Keratinocyte (primary cell): Measurements from ENCODE around the gene RELA.

Source experiments
- EZH2 ChIP-seq: IDR thresholded peaks from one replicate; pipeline ENCODE4 v1.6.1; 2012; ENCODE audit warnings: inconsistent platforms, mild to moderate bottlenecking, low read length, moderate library complexity
- TF ChIP-seq, protein P1 (sequence below), 3 experiments: IDR thresholded peaks in 1 of 3; conservative IDR thresholded peaks in 1 of 3; optimal IDR thresholded peaks in 1 of 3; 2 replicates in 2 of 3; 3 replicates in 1 of 3; pipeline versions ENCODE3 to v1.5.1; 2011; ENCODE audit warnings: low read length in 3 of 3, mild to moderate bottlenecking in 3 of 3, moderate library complexity in 2 of 3, control low read depth in 1 of 3, inconsistent platforms in 1 of 3; ENCODE audit not compliant: insufficient read depth in 2 of 3; ENCODE audit errors: extremely low read depth in 1 of 3

DNA sequence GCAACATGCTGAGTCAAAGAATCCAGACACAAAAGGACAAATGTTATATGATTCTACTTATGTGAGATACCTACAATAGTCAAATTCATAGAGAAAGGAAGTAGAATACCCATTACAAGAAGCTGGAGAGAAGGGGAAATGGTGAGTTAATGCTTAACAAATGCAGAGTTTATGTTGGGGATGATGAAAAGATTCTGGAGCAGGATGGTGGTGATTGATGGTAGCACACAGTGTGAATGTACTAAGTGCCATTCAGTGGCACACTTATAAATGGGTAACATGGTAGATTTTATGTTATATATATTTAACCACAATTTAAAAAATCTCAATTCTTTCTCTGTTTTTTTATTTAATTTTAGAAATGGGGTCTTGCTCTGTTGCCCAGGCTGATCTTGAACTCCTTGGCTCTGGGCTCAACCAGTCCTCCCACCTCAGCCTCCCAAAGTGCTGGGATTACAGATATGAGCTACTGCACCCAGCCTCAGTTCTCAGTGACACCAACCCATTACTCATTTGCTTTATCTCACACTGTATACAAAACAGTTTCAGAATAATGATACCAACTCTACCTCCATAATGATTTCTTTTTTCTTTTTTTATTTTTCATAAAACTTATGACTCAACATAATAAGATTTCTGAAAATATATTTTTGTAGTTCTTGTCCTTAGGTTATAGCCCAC, 9.6 kb upstream of the RELA start:
- TF ChIP-seq, protein P1, sequence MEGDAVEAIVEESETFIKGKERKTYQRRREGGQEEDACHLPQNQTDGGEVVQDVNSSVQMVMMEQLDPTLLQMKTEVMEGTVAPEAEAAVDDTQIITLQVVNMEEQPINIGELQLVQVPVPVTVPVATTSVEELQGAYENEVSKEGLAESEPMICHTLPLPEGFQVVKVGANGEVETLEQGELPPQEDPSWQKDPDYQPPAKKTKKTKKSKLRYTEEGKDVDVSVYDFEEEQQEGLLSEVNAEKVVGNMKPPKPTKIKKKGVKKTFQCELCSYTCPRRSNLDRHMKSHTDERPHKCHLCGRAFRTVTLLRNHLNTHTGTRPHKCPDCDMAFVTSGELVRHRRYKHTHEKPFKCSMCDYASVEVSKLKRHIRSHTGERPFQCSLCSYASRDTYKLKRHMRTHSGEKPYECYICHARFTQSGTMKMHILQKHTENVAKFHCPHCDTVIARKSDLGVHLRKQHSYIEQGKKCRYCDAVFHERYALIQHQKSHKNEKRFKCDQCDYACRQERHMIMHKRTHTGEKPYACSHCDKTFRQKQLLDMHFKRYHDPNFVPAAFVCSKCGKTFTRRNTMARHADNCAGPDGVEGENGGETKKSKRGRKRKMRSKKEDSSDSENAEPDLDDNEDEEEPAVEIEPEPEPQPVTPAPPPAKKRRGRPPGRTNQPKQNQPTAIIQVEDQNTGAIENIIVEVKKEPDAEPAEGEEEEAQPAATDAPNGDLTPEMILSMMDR (optimal IDR thresholded peaks at IDR 0.05 in 1 of 3, IDR thresholded peaks at IDR 0.05 in 1 of 3, conservative IDR thresholded peaks at IDR 0.05 in 1 of 3; ENCODE audit: extremely low read depth in 1 of 3, insufficient read depth in 2 of 3, low read length in 3 of 3), result no peak
- no peak for TF ChIP-seq EZH2
